Lower lobe of right lung (tissue), 2 donors: ENCODE results near the gene TBC1D10A. TPM values are rescaled to one million over a fixed set of nuclear protein-coding genes. Genes with fewer than 3 reads are reported as not detected.
A peak's percentile ranks its signal among the peaks of the same experiment; 100 is the strongest.

Source experiments
- ATAC-seq, 2 donors: fragments of 200-7000 bp; cut with Tn5 transposase; one replicate each; pipeline ENCODE4 v1.9.1; 2020 to 2022; ENCODE audit warnings: mild to moderate bottlenecking in 2 of 2, moderate library complexity in 2 of 2
- DNase-seq: peaks from one replicate; pipeline ENCODE4 v3.0.0-alpha.2; 2020
- H3K27ac ChIP-seq: fragments of 200-600 bp; one replicate; pipeline ENCODE4 v1.8.0; 2022
- H3K27me3 ChIP-seq: fragments of 200-600 bp; one replicate; pipeline ENCODE4 v1.8.0; 2022; ENCODE audit warnings: low read depth
- H3K36me3 ChIP-seq: fragments of 200-600 bp; one replicate; pipeline ENCODE4 v1.8.0; 2022; ENCODE audit warnings: mild to moderate bottlenecking
- H3K4me1 ChIP-seq: fragments of 200-600 bp; one replicate; pipeline ENCODE4 v1.8.0; 2022
- H3K4me3 ChIP-seq: fragments of 200-600 bp; one replicate; pipeline ENCODE4 v1.8.0; 2022; ENCODE audit warnings: mild to moderate bottlenecking
- H3K9me3 ChIP-seq: fragments of 200-600 bp; one replicate; pipeline ENCODE4 v1.8.0; 2022
- intact Hi-C: fragments of 100-400 bp; cut with DNase I; formaldehyde crosslinking; loops from one replicate; pipeline ENCODE4 v1.11.0; 2022
- total RNA-seq: library from RNA; stranded (reverse); fragmentation: NEBNext Ultra II Directional; extraction: Animal tissue kit (Norgen Biotek cat#: 25700); gene quantifications from one replicate; pipeline ENCODE4 v1.2.1, GENCODE V29; 2021
- TF ChIP-seq, protein P1 (sequence below): fragments of 200-600 bp; IDR thresholded peaks from one replicate; pipeline ENCODE4 v1.8.0; 2022; ENCODE audit warnings: antibody characterized with exemption, mild to moderate bottlenecking
- donor health status: DM: no; HTN: yes; CAD: no; lungs with severe emphysema.

The TBC1D10A gene
- total RNA-seq, 1 donor from 2014 or later, result 27.4 TPM

DNA sequence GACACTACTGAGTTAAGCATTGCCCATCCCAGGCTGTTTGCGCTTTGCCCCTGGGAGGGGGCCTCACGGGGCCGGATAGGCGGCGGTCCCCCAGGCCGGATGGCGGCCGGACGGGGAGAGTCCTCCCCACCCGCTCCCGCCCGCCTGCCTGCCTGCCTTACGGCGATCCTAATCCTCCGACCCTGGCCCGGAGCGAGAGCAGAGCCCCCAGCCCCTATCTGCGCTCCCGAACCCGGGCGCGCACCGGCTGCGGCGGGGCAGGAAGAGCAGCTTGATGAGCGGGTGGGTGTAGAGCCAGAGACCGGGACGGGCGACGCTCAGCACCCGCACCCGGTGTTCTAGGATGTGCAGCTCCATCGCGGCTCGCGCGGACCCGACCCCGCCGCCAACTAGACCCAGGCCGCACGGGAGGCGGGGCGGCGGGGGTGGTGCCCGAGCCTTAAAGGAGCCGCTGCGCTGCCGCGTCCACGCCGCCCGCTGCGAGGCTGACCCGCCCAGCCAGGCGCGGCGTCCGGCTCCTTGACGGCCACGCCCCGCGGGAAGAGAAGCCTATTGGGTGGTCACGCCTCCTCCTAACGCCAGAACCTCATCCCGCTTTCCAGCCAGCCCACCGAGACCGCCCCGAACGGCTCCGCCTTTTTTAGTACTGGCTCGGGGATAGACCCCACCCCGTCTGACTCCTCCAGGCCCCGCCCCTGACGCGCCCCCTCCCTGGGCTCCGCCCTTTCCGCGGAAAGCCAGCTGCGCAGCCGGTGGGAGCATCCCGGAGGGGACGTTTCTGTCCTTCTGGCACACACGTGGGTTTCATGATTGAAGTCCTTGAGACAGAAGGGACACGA is 37.4 kb downstream of the TBC1D10A start, which contains the start of gene CASTOR1:
TSS of gene CASTOR1 (minus strand) at position 365 of the 839 bp plus-strand sequence. CDS start at position 357, 8 bp downstream.
- peaks cover 47% of the 10 kb centered on the region for H3K4me1 ChIP-seq

DNA sequence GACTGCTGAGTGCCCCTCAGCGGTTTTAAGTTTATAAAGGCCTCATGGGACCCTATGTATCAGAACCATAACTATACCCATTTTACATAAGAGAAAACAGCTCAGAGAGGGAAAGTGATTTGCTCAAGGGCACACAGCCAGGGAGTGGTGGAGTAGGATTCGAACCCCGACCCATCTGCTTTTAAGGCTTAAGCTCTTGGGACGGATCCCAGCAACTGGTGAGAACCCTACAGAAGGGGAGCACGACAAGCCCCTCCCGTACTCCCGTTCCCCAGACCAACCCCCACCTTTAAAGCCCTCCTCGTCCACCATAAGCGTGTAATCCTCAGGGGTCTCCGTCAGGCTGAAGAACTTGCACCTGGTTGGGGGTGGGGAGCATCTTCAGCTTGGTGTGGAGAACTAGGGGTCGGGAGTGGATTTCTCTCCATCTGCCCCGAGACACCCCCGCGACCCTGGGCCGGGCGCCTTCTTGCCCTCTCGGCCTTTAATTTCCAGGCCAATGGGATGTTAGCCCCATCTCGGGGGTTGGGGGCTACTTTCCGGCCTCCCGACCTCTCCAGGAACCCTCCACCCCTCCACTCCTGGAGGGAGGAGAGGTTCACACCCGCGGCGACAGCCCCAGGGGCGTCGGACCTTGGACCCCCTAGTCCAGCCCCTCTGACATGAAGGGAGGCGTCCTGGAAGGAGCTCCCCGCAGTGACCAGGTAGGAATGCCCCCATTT is 38.2 kb downstream of the TBC1D10A start:
- H3K27ac ChIP-seq, result peak overlapping the region; percentile 95
- no peak for ATAC-seq
- H3K4me3 ChIP-seq, result peak overlapping the region; percentile 96
- H3K9me3 ChIP-seq, result no peaks in the 10 kb centered on the region
- TF ChIP-seq, protein P1, sequence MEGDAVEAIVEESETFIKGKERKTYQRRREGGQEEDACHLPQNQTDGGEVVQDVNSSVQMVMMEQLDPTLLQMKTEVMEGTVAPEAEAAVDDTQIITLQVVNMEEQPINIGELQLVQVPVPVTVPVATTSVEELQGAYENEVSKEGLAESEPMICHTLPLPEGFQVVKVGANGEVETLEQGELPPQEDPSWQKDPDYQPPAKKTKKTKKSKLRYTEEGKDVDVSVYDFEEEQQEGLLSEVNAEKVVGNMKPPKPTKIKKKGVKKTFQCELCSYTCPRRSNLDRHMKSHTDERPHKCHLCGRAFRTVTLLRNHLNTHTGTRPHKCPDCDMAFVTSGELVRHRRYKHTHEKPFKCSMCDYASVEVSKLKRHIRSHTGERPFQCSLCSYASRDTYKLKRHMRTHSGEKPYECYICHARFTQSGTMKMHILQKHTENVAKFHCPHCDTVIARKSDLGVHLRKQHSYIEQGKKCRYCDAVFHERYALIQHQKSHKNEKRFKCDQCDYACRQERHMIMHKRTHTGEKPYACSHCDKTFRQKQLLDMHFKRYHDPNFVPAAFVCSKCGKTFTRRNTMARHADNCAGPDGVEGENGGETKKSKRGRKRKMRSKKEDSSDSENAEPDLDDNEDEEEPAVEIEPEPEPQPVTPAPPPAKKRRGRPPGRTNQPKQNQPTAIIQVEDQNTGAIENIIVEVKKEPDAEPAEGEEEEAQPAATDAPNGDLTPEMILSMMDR, result no peak
- H3K27me3 ChIP-seq, result no peaks in the 10 kb centered on the region
- peaks cover 44% of the 10 kb centered on the region for H3K36me3 ChIP-seq
- H3K4me1 ChIP-seq, result peaks cover 47% of the 10 kb centered on the region
- DNase-seq, result no peak
- intact Hi-C loops, result loop anchor here (10.0 kb wide), 1 partner anchor 96 kb away; the partner anchor contains the start of gene RNF215

More for the DNA sequence above, 37.4 kb downstream of the TBC1D10A start, which contains the start of gene CASTOR1:
- Histone ChIP-seq H3K27ac (peak within 1 kb of the TSS; percentile 95), H3K9me3 (no peaks in the 10 kb centered on the region), H3K4me3 (peak within 1 kb of the TSS; percentile 96), H3K27me3 (no peaks in the 10 kb centered on the region), H3K36me3 (peaks cover 50% of the 10 kb centered on the region)
- peak; percentile 91 for ATAC-seq
- intact Hi-C loops, result loop anchor here (10.0 kb wide), 1 partner anchor 95 kb away; the partner anchor contains the start of gene RNF215
- peak; percentile 99 for DNase-seq
- TF ChIP-seq, protein P1, result no peak

DNA sequence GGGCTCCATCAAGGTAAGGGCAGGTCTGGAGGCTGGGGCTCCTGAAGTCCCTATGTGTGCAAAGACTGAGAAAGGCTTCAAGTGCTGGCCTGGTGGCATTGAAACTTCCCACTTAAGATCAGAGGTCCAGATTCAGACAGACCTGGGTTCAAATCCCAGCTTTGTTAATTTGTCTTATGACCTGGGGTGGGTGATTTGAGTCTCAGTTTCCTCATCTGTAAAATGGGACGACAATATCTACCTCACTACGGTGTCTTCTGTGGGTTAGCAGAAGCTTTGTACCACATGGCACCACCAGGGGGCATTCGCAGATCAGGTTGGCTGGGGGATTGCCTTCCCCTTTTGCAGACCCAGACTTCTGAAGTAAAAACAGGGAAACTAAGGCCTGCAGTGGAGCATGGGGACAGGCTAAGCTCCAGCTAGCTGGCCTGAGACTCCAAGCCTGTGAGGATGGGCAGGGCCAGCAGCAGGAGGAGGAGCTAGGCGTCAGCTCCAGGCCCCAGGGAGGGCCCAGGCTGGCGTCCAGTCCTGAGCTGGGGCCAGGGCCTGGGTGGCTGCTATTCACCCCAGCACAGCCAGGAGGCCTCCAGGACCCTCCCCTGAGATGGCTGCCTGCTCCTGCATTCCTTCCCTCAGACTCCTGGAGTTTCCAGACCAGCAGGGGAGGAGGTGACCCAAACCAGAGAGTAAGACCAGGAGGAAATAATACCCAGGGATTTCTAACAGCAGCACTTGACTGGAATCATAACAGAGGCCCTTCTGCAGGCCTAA is 38.9 kb downstream of the TBC1D10A start:
- Histone ChIP-seq H3K36me3 (peaks cover 40% of the 10 kb centered on the region), H3K4me3 (peak overlapping the region; percentile 96), H3K27me3 (no peaks in the 10 kb centered on the region), H3K4me1 (peaks cover 47% of the 10 kb centered on the region), H3K27ac (peak overlapping the region; percentile 95), H3K9me3 (no peaks in the 10 kb centered on the region)
- ATAC-seq, result peak; percentile 69 to 75
- TF ChIP-seq, protein P1, result peak; percentile 79
- intact Hi-C loops, result loop anchor here (10.0 kb wide), 1 partner anchor 97 kb away; the partner anchor contains the start of gene RNF215
- DNase-seq, result peak; percentile 90

DNA sequence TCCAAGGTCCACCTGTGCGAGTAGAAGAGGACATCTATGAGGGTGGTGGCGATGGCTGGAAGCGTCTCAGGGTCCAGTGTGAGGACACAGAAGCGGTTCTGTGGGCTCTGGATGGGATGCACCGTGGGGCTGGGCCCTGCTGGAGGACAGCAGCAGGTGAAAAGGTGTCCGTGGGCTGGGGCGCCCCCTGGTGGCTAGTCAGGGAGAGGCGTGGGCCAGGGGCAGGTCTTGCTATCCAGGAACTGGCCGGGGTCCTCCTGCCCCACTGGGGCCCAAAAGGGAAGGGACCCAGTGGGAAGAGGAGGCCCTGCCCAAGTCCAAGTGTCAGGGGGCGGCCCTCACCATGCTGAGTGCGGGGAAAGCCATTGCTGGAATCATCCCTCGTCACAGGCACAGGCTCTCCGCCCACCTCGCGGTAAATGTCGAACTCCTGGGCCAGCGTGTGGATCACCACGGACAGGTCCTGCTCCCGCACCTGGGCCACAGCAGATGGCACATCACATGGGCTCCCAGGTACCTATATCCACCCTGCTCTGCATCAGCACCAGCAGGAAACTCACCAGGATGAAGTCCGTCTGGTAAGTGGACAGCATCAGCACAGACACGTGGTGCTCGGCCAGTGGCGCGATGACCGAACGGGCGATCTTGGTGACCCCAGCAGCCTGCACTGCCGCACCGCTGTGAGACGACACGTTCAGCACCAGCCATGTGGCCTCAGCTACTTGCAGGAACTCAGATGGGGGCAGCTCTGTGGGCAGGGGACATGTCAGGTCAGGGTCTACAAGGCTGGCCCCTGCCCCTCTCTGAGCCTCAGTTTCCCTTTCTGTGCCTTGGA is 39.7 kb downstream of the TBC1D10A start:
- peak; percentile 15 to 18 for ATAC-seq
- H3K27ac ChIP-seq, result no peak overlapping the region

More for the DNA sequence above, 39.7 kb downstream of the TBC1D10A start:
- intact Hi-C loops, result loop anchor here (10.0 kb wide), 1 partner anchor 98 kb away; the partner anchor contains the start of gene RNF215
- H3K9me3 ChIP-seq, result no peaks in the 10 kb centered on the region
- TF ChIP-seq, protein P1, result peak; percentile 93
- peaks cover 44% of the 10 kb centered on the region for H3K4me1 ChIP-seq
- H3K4me3 ChIP-seq, result peak overlapping the region; percentile 96
- no peaks in the 10 kb centered on the region for H3K27me3 ChIP-seq
- DNase-seq, result peak; percentile 88
- peaks cover 32% of the 10 kb centered on the region for H3K36me3 ChIP-seq
